Smooth muscle cell (in vitro differentiated cells): ENCODE measurements around the gene CCM2. TPM values are rescaled to one million over a fixed set of nuclear protein-coding genes. Genes with fewer than 3 reads are reported as not detected.

ENCODE experiments used
- DNase-seq: peaks from one replicate; lab custom pipeline; 2025; ENCODE audit not compliant: unreplicated experiment; lab: John Stamatoyannopoulos, UW
- H2AFZ ChIP-seq: fragments of 200-600 bp; sonication (generic); 2 replicates; pipeline ENCODE4 v1.6.0; 2016; ENCODE audit warnings: antibody characterized with exemption, low read depth, mild to moderate bottlenecking
- H3F3A ChIP-seq: fragments of 200-600 bp; sonication (generic); 2 replicates; pipeline ENCODE4 v1.6.0; 2017; ENCODE audit warnings: antibody characterized with exemption, low read depth
- H3K27ac ChIP-seq: fragments of 200-600 bp; sonication (generic); 2 replicates; pipeline ENCODE4 v1.5.1; 2016; ENCODE audit warnings: low read depth, mild to moderate bottlenecking
- H3K27me3 ChIP-seq: fragments of 200-600 bp; sonication (generic); 2 replicates; pipeline ENCODE4 v1.6.1; 2016; ENCODE audit warnings: low read depth, mild to moderate bottlenecking
- H3K36me3 ChIP-seq: fragments of 200-600 bp; sonication (generic); 2 replicates; pipeline ENCODE4 v1.5.1; 2016; ENCODE audit warnings: low read depth
- H3K4me1 ChIP-seq: fragments of 200-600 bp; sonication (generic); 2 replicates; pipeline ENCODE4 v1.5.1; 2016; ENCODE audit warnings: low read depth
- H3K4me2 ChIP-seq: fragments of 200-600 bp; sonication (generic); 2 replicates; pipeline ENCODE4 v1.6.0; 2016; ENCODE audit warnings: mild to moderate bottlenecking
- H3K4me3 ChIP-seq: fragments of 200-600 bp; sonication (generic); 2 replicates; pipeline ENCODE4 v1.5.1; 2016; ENCODE audit warnings: mild to moderate bottlenecking
- H3K79me2 ChIP-seq: fragments of 200-600 bp; sonication (generic); 2 replicates; pipeline ENCODE4 v1.6.0; 2016; ENCODE audit warnings: low read depth, mild to moderate bottlenecking
- H3K9ac ChIP-seq: fragments of 200-600 bp; sonication (generic); 2 replicates; pipeline ENCODE4 v1.6.0; 2016; ENCODE audit warnings: low read depth
- H3K9me3 ChIP-seq: fragments of 200-600 bp; sonication (generic); replicated peaks from 2 replicates; pipeline ENCODE4 v1.5.1; 2016; ENCODE audit warnings: low read depth
- H4K20me1 ChIP-seq: fragments of 200-600 bp; sonication (generic); 2 replicates; pipeline ENCODE4 v1.6.0; 2016; ENCODE audit warnings: low read depth
- CTCF ChIP-seq: fragments of 200-600 bp; sonication (generic); IDR thresholded peaks from 2 replicates; pipeline ENCODE4 v1.5.1; 2017; ENCODE audit warnings: borderline replicate concordance, mild to moderate bottlenecking, antibody characterized with exemption; ENCODE audit not compliant: insufficient read depth, poor library complexity, severe bottlenecking
- WGBS: methylation state at CpG from one replicate; pipeline ENCODE4 v1.1.7; 2016; ENCODE audit warnings: low lambda C conversion rate; 5-methylcytosine and 5-hydroxymethylcytosine counted together
- polyA plus RNA-seq: library from polyadenylated mRNA; unstranded; fragments of >200 nt; fragmentation: Nextera tagmentation; extraction: Ambion mirVana; gene quantifications from 2 replicates; pipeline ENCODE4 v1.2.1, GENCODE V29; 2016
- total RNA-seq: library from RNA; depleted of rRNA; stranded (reverse); fragments of >200 nt; gene quantifications from 2 replicates; pipeline ENCODE4 v1.2.3, GENCODE V29; 2014

CCM2 gene
- total and polyA plus RNA-seq, 2 experiments from 2014 or later: 32.6 to 85.5 TPM

DNA sequence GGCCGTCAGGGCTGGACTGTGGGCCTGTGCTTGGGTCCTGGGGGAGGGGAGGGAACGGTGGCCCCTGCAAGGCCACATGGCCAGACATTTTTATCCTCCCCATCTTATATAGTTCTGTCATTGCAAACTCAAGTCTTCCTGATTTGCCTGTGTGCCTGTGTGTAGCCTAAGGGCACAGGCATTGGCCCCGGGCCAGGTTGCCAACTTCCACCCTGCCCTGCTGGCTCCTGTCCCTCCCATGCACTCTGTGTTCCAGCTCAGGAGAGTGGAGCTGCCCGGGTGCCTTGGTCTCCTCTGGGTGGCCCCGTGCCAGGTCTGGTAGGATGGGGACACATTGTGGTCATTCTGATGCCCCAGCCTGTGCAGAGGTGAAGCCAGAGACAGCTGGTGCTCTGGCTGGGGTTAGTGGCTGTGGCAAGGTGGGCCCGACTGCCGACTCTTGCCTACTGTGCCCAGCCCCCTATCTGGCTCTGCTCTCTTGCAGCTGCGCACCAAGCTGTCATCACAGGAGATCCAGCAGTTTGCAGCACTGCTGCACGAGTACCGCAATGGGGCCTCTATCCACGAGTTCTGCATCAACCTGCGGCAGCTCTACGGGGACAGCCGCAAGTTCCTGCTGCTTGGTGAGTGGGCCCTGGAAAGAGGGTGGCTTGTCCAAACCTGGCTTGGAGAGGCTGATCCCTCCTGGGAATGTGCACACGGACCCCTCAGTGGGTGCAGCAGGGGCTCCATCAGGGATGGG, 74.0 kb downstream of the CCM2 start:
- no peak overlapping the region for H2AFZ ChIP-seq
- H3K27ac ChIP-seq: no peak overlapping the region
- no peaks in the 10 kb centered on the region for H3K79me2 ChIP-seq
- H4K20me1 ChIP-seq: peaks cover 10% of the 10 kb centered on the region
- TF ChIP-seq CTCF: no peak
- 96% methylated on average over 15 of the region's 15 CpGs for WGBS
- no peaks in the 10 kb centered on the region for H3K9me3 ChIP-seq
- H3K4me1 ChIP-seq: no peaks in the 10 kb centered on the region
- DNase-seq: no peak
- H3K36me3 ChIP-seq: no peaks in the 10 kb centered on the region
- no peak overlapping the region for H3K9ac ChIP-seq
- no peak overlapping the region for H3K4me3 ChIP-seq
- H3K27me3 ChIP-seq: no peaks in the 10 kb centered on the region
- H3F3A ChIP-seq: no peaks in the 10 kb centered on the region
- H3K4me2 ChIP-seq: no peak overlapping the region

GRCh38 chr7:45074528-45075354, 74.7 kb downstream of the CCM2 start:
- H3K4me3 ChIP-seq: no peak overlapping the region
- TF ChIP-seq CTCF: no peak
- no peaks in the 10 kb centered on the region for H3K36me3 ChIP-seq

DNA sequence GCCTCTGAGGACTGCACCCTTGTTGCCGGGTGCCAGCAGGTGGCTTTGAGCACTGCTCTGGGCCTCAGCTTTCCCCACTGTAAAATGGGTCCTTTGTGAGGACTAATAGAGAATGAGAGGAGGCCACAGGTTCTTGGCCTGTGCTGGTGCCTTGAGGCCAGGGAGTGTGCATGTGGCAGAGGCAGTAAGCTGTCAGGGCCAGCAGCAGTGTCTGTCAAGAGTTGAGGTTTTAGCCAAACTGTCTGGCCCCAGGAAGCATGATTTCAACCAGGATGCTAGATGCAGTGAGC, 75.3 kb downstream of the CCM2 start:
- Histone ChIP-seq H3K27ac (no peak overlapping the region), H4K20me1 (peaks cover 10% of the 10 kb centered on the region), H3K4me1 (no peaks in the 10 kb centered on the region), H3K27me3 (no peaks in the 10 kb centered on the region), H3K9me3 (no peaks in the 10 kb centered on the region), H3K4me3 (no peak overlapping the region), H3K79me2 (no peaks in the 10 kb centered on the region), H2AFZ (no peak overlapping the region), H3K4me2 (no peak overlapping the region), H3K36me3 (no peaks in the 10 kb centered on the region), H3K9ac (no peak overlapping the region), H3F3A (no peaks in the 10 kb centered on the region)
- 97% methylated on average over 1 of the region's 1 CpG for WGBS
- no peak for DNase-seq
- TF ChIP-seq CTCF: no peak

More at GRCh38 chr7:45074528-45075354, 74.7 kb downstream of the CCM2 start:
- H3F3A ChIP-seq: no peaks in the 10 kb centered on the region
- WGBS: 96% methylated on average over 16 of the region's 16 CpGs
- H3K79me2 ChIP-seq: no peaks in the 10 kb centered on the region
- no peaks in the 10 kb centered on the region for H3K4me1 ChIP-seq
- no peak overlapping the region for H3K9ac ChIP-seq
- no peak overlapping the region for H3K27ac ChIP-seq
- H3K27me3 ChIP-seq: no peaks in the 10 kb centered on the region
- H4K20me1 ChIP-seq: peaks cover 10% of the 10 kb centered on the region
- H3K9me3 ChIP-seq: no peaks in the 10 kb centered on the region
- H2AFZ ChIP-seq: no peak overlapping the region
- DNase-seq: no peak
- no peak overlapping the region for H3K4me2 ChIP-seq
